GM10266 (cell line): ENCODE data around the gene MSN.

Source experiments
- DNase-seq: peaks from one replicate; pipeline ENCODE4 v3.0.0; 2012; ENCODE audit errors: extremely low spot score
- CTCF ChIP-seq: IDR thresholded peaks from 2 replicates; pipeline ENCODE4 v1.5.1; 2012; ENCODE audit warnings: mild to moderate bottlenecking, low read depth; ENCODE audit not compliant: control insufficient read depth, insufficient read depth; ENCODE audit errors: missing control alignments

Gene MSN

GRCh38 chrX:65658229-65658628 is 9.2 kb upstream of the MSN start:
- DNase-seq: no peak
- no peak for TF ChIP-seq CTCF

- TF ChIP-seq CTCF: no peak
- DNase-seq: no peak
Measured at GRCh38 chrX:65667157-65667502, 324 bp upstream of the MSN start.

GRCh38 chrX:65668377-65669310 is 1.2 kb downstream of the MSN start:
- TF ChIP-seq CTCF: no peak
- peak; percentile 29 for DNase-seq

- no peak for DNase-seq
- no peak for TF ChIP-seq CTCF
Measured at GRCh38 chrX:65671286-65671685, 3.8 kb downstream of the MSN start.

GRCh38 chrX:65671966-65672365 is 4.5 kb downstream of the MSN start:
- DNase-seq: no peak
- no peak for TF ChIP-seq CTCF

- TF ChIP-seq CTCF: no peak
- DNase-seq: no peak
Measured at GRCh38 chrX:65673857-65674203, 6.4 kb downstream of the MSN start.

GRCh38 chrX:65674204-65674893 is 6.9 kb downstream of the MSN start:
- TF ChIP-seq CTCF: no peak
- no peak for DNase-seq
